ENCODE measurements around the gene MYEF2.

DNA sequence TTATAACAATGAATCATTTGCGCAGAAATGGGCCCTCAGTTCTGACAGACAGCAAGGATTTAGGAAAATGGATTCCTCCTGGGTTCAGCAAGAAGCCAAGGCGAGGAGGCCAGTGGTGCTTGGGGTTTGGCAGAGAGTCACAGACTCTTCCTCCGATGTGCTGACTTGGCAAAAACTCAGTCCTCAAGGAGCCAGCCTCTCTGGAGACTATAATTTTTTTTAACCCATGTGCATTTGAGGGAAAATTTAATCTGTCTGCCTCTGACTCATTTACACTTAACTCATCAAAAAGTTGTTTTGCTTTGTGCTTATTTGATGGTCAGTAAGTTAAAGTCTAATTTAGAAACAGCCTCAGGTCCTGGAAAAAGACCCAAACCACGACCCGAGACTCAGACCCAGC, 91.5 kb downstream of the MYEF2 start:
- TF ChIP-seq, protein P1, sequence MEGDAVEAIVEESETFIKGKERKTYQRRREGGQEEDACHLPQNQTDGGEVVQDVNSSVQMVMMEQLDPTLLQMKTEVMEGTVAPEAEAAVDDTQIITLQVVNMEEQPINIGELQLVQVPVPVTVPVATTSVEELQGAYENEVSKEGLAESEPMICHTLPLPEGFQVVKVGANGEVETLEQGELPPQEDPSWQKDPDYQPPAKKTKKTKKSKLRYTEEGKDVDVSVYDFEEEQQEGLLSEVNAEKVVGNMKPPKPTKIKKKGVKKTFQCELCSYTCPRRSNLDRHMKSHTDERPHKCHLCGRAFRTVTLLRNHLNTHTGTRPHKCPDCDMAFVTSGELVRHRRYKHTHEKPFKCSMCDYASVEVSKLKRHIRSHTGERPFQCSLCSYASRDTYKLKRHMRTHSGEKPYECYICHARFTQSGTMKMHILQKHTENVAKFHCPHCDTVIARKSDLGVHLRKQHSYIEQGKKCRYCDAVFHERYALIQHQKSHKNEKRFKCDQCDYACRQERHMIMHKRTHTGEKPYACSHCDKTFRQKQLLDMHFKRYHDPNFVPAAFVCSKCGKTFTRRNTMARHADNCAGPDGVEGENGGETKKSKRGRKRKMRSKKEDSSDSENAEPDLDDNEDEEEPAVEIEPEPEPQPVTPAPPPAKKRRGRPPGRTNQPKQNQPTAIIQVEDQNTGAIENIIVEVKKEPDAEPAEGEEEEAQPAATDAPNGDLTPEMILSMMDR (conservative IDR thresholded peaks at IDR 0.05; ENCODE audit: low read length): no peak
- TF ChIP-seq EZH2phosphoT487 (IDR thresholded peaks at IDR 0.05; ENCODE audit: borderline replicate concordance): no peak

All from Loucy (cell line).